HG03558 (cell line): ENCODE results near the gene PTPRM.
"Not testable (repeated sequence)": the region's sequence is repeated elsewhere in the genome, so short reads cannot be mapped to it uniquely, and the experiment has no call there.

Source experiments
- ATAC-seq: cut with Tn5 transposase; IDR thresholded peaks from one replicate; pipeline ENCODE4 v1.9.1; 2021; ENCODE audit warnings: moderate number of reproducible peaks; ENCODE audit not compliant: unreplicated experiment; ENCODE audit errors: extremely low read depth

Gene PTPRM

GRCh38 chr18:7958897-7959146 lies 391.7 kb downstream of the PTPRM start:
- ATAC-seq, result no peak

- not testable (repeated sequence) for ATAC-seq
Observed at GRCh38 chr18:7966682-7967081, 399.6 kb downstream of the PTPRM start.

GRCh38 chr18:7974200-7974874 lies 407.2 kb downstream of the PTPRM start:
- ATAC-seq, result no peak

GRCh38 chr18:7977897-7978296 lies 410.8 kb downstream of the PTPRM start:
- no peak for ATAC-seq

GRCh38 chr18:7978834-7979233 lies 411.7 kb downstream of the PTPRM start:
- ATAC-seq, result no peak

- no peak for ATAC-seq
Observed at GRCh38 chr18:7979714-7980113, 412.6 kb downstream of the PTPRM start.

- ATAC-seq, result no peak
Observed at GRCh38 chr18:7980136-7980535, 413.0 kb downstream of the PTPRM start.

- ATAC-seq, result no peak
Observed at GRCh38 chr18:7980656-7981055, 413.5 kb downstream of the PTPRM start.

- no peak for ATAC-seq
Observed at GRCh38 chr18:7982216-7982615, 415.1 kb downstream of the PTPRM start.

GRCh38 chr18:7987284-7987976 lies 420.3 kb downstream of the PTPRM start:
- ATAC-seq, result no peak

GRCh38 chr18:7990670-7991069 lies 423.6 kb downstream of the PTPRM start:
- ATAC-seq, result no peak

- no peak for ATAC-seq
Observed at GRCh38 chr18:8001711-8002301, 434.7 kb downstream of the PTPRM start.

GRCh38 chr18:8003878-8004675 lies 437.0 kb downstream of the PTPRM start:
- ATAC-seq, result no peak

- no peak for ATAC-seq
Observed at GRCh38 chr18:8004792-8005191, 437.7 kb downstream of the PTPRM start.

- ATAC-seq, result no peak
Observed at GRCh38 chr18:8005870-8006569, 438.9 kb downstream of the PTPRM start.

GRCh38 chr18:8006979-8007378 lies 439.9 kb downstream of the PTPRM start:
- ATAC-seq, result no peak

- ATAC-seq, result no peak
Observed at GRCh38 chr18:8008033-8008432, 440.9 kb downstream of the PTPRM start.

- no peak for ATAC-seq
Observed at GRCh38 chr18:8011361-8011760, 444.2 kb downstream of the PTPRM start.

- ATAC-seq, result no peak
Observed at GRCh38 chr18:8011906-8012305, 444.8 kb downstream of the PTPRM start.

- ATAC-seq, result no peak
Observed at GRCh38 chr18:8018701-8019331, 451.7 kb downstream of the PTPRM start.
